ENCODE data around the gene IGSF6.

Gene IGSF6

DNA sequence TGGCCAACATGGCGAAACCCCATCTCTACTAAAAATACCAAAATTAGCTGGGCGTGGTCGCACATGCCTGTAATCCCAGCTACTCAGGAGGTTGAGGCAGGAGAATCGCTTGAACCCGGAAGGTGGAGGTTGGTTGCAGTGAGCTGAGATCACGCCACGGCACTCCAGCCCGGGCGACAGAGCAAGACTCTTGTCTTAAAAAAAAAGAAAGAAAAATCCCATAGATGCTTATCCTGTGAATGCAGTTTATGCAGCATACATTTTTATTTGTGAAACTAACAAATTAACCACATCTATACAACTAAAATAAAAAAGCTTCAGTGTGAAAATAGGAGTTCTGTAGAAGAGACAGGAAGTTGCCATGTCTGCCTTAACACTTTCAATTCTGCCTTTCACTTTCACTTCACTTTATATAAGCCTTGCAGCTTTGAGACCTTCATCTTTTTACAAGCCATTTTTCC lies 7.1 kb downstream of the IGSF6 start:
- Histone ChIP-seq H3K4me1 (ENCODE audit: control insufficient read depth in 1 of 2, insufficient read depth in 1 of 2, low read depth in 1 of 2, low read length in 1 of 2) (peaks cover 97 to 99% of the 10 kb centered on the region in 2 experiments), H3K36me3 (peaks cover 98% of the 10 kb centered on the region), H3K27ac (peak overlapping the region; percentile 97), H3K4me3 (ENCODE audit: low read depth in 1 of 2, low read length in 1 of 2) (peak overlapping the region; percentile 25 to 53), H3K27me3 (no peaks in the 10 kb centered on the region), H3K9me3 (no peaks in the 10 kb centered on the region)
- TF ChIP-seq, protein P1, sequence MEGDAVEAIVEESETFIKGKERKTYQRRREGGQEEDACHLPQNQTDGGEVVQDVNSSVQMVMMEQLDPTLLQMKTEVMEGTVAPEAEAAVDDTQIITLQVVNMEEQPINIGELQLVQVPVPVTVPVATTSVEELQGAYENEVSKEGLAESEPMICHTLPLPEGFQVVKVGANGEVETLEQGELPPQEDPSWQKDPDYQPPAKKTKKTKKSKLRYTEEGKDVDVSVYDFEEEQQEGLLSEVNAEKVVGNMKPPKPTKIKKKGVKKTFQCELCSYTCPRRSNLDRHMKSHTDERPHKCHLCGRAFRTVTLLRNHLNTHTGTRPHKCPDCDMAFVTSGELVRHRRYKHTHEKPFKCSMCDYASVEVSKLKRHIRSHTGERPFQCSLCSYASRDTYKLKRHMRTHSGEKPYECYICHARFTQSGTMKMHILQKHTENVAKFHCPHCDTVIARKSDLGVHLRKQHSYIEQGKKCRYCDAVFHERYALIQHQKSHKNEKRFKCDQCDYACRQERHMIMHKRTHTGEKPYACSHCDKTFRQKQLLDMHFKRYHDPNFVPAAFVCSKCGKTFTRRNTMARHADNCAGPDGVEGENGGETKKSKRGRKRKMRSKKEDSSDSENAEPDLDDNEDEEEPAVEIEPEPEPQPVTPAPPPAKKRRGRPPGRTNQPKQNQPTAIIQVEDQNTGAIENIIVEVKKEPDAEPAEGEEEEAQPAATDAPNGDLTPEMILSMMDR (IDR thresholded peaks at IDR 0.05): no peak

DNA sequence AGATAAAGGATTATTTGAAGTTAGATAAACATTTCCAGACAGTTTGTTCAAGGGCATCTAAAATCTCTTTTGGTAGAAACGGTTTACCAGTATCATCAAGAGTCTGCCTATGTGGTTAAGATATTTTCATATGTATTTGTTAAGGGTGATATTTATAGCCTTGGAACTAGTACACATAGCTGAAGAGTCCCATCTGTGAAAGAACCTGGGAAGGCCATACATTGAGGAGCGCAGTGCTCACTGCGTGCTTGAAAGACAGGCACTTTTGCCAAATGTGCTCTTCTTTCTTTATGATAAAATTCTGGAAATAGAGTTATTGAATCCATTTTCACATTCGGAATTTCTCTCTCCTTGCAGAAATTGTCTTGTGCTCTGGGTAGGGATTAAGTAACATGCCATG lies 7.7 kb downstream of the IGSF6 start:
- H3K9me3 ChIP-seq: no peaks in the 10 kb centered on the region
- TF ChIP-seq, protein P1 (IDR thresholded peaks at IDR 0.05): no peak
- H3K4me3 ChIP-seq (ENCODE audit: low read depth in 1 of 2, low read length in 1 of 2): peak overlapping the region in 1 of 2 experiments; percentile 53
- H3K27ac ChIP-seq: peak overlapping the region; percentile 97
- H3K36me3 ChIP-seq: peaks cover 100% of the 10 kb centered on the region
- peaks cover 91 to 97% of the 10 kb centered on the region in 2 experiments for H3K4me1 ChIP-seq (ENCODE audit: control insufficient read depth in 1 of 2, insufficient read depth in 1 of 2, low read depth in 1 of 2, low read length in 1 of 2)
- H3K27me3 ChIP-seq: no peaks in the 10 kb centered on the region

DNA sequence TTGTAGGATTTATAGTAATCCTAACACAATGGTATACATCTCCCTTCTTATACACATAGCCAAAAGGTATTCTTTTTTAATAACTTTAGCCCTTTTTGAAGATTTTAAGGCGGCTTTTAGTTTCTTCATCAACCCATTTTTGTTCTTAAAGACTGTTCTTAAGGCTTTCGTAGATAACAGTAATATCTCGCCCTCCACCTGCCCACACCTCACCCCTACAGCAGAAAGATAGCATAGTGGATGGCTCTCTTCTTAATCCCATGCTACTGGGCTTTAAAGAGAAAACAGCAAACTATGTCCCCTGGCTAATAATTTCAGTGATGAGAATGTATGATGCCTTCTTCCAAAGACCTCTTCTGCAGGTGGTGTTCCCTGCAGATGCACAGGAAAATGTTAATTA lies 8.6 kb downstream of the IGSF6 start:
- peaks cover 84 to 93% of the 10 kb centered on the region in 2 experiments for H3K4me1 ChIP-seq (ENCODE audit: control insufficient read depth in 1 of 2, insufficient read depth in 1 of 2, low read depth in 1 of 2, low read length in 1 of 2)
- H3K27me3 ChIP-seq: no peaks in the 10 kb centered on the region
- TF ChIP-seq, protein P1 (IDR thresholded peaks at IDR 0.05): no peak
- peaks cover 100% of the 10 kb centered on the region for H3K36me3 ChIP-seq
- no peaks in the 10 kb centered on the region for H3K9me3 ChIP-seq
- H3K4me3 ChIP-seq (ENCODE audit: low read depth in 1 of 2, low read length in 1 of 2): no peak overlapping the region
- H3K27ac ChIP-seq: peak overlapping the region; percentile 97

GRCh38 chr16:21642861-21643260 lies 9.5 kb downstream of the IGSF6 start:
- Histone ChIP-seq H3K9me3 (no peaks in the 10 kb centered on the region), H3K4me1 (ENCODE audit: control insufficient read depth in 1 of 2, insufficient read depth in 1 of 2, low read depth in 1 of 2, low read length in 1 of 2) (peaks cover 81 to 84% of the 10 kb centered on the region in 2 experiments), H3K27me3 (no peaks in the 10 kb centered on the region), H3K27ac (peak overlapping the region; percentile 97), H3K36me3 (peaks cover 96% of the 10 kb centered on the region), H3K4me3 (ENCODE audit: low read depth in 1 of 2, low read length in 1 of 2) (peak overlapping the region in 1 of 2 experiments; percentile 18)
- TF ChIP-seq, protein P1 (IDR thresholded peaks at IDR 0.05): no peak

GRCh38 chr16:21641916-21642315 lies 10.5 kb downstream of the IGSF6 start:
- H3K9me3 ChIP-seq: no peaks in the 10 kb centered on the region
- no peak overlapping the region for H3K4me3 ChIP-seq (ENCODE audit: low read depth in 1 of 2, low read length in 1 of 2)
- peaks cover 73 to 75% of the 10 kb centered on the region in 2 experiments for H3K4me1 ChIP-seq (ENCODE audit: control insufficient read depth in 1 of 2, insufficient read depth in 1 of 2, low read depth in 1 of 2, low read length in 1 of 2)
- peaks cover 96% of the 10 kb centered on the region for H3K36me3 ChIP-seq
- TF ChIP-seq, protein P1 (IDR thresholded peaks at IDR 0.05): no peak
- H3K27me3 ChIP-seq: no peaks in the 10 kb centered on the region
- peak overlapping the region; percentile 97 for H3K27ac ChIP-seq

Data from neutrophil (primary cell).